NCI-H2107 (cell line): ENCODE measurements around the gene BCL2L2.

Experiments
- DNase-seq: peaks from one replicate; lab custom pipeline; 2025; lab: John Stamatoyannopoulos, UW

BCL2L2 gene

DNA sequence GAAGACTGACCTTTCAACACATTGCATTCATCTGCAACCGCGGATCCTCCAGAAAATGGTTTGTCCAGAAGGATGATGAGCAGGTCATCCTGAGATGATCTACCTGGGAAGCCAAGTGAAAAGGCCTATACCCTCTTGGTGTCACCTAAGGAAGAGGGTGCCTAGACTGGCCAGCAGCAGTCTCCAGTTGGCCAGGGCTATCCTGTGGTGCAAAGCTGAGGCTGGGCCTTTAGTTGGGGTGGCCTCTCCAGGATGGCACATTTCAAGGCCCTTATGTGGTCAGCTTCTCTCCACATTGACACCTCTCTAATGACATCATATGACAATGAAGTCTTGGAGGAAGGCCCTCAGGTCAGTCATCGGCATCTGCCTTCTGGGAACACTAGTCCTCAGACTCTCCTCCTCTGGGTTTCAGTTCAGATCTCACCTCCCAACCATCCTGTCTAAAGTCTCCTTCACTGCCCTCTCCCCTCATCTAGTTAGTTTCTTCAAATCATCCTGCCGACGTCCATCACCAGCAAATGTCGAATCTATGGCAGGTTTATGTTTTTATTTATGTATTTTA is 49.3 kb downstream of the BCL2L2 start:
- DNase-seq, result no peak

- no peak for DNase-seq
Measured at GRCh38 chr14:23356662-23357061, 50.0 kb downstream of the BCL2L2 start.

DNA sequence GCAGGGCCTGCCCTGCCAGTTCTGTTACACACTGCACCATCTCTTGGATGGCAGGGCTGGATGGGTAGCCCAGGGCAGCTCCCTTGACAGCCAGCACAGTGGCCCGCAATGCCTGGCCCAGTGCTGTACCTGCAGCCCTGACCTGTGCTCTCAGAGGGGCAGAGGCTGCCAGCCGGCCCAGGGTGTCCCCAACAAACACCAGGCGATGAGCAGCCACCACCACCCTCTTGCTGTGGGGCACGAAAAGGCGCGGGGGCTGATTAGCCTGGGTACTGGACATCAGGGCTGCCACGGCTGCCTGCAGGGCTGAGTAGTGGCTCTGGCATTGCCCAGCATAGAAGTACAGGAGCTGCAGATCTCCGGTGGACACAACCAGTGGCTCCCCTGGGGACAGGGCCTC is 50.6 kb downstream of the BCL2L2 start:
- DNase-seq, result no peak

DNA sequence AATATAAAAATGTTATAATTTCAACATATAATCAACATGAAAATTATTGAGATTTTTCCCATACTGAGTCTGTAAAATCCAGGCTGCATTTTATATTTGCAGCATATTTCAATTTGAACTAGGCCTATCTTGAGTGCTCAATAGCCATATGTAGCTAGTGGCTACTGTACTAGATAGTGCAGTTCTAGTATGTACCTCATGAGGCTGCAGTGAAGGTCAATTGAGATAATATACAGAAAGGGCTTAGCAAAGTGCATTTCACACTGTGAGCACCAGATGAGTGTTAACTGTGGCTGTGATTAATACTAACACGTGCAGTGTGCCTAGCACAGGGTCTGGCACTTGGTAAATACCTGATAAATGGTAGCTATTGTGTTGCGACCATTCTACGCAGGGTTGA is 51.4 kb downstream of the BCL2L2 start:
- DNase-seq, result no peak

- no peak for DNase-seq
Measured at GRCh38 chr14:23358553-23359166, 52.0 kb downstream of the BCL2L2 start.

DNA sequence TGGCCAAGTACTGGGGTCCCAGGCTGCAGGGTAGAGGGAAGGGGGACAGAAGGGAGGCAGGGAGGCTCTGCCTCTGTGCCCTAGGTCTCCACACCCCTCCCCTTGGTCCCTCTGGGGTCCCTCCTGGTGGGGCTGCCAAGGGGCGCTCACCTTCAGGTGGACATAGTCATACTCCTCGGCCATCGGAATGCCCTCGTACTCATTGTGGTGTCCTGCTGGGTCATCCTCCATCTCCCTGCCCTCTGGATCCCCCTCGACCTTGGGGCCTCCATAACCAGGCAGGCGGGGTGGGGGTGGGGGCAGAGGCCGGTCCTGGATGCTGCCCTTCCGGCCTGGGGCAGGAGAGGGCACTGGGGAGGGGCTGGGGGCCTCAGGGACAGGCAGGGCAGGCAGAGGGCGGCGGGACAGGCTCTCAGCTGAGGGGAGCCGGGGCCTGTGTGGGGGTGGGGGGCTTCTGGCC is 52.6 kb downstream of the BCL2L2 start:
- no peak for DNase-seq

GRCh38 chr14:23359722-23360447 is 53.3 kb downstream of the BCL2L2 start:
- DNase-seq, result no peak

DNA sequence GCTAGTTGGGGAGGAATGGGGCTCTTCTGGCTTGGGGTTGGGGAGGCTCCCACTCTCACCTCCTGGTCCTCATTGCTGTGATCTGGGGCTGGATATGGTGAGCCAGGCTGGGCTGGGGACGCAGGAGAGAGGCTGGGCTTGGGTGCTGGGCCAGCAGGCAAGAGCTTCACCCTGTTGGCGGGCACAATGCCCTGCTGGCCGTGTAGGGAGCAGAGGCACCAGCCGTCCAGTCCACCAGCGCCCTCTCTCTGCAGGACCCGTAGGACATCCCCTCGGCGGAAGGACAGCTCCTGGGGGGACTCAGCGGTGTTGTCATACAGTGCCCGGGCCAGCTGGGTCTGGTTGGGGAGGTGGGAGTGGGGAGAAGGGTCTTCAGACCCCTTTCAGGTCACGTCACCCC is 53.9 kb downstream of the BCL2L2 start:
- no peak for DNase-seq

DNA sequence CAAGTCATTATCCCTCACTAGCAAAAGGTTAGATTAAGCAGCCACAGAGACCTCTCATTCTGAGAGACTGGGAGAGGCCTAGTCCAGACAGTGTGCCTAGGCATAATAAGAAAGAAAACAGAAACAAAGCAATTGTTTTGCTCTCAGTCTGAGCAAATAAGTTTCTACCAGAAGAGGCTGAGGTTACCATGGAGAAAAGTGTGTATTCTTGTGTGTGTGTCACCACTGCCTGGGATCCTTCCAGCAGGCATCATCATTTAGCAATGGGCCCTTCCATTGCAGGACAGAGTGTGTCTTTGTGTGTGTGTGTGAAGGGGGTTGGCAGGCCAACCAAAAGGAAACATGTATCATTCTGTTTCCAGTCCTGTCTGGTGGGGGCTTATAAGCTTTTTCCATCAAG is 54.7 kb downstream of the BCL2L2 start:
- DNase-seq, result no peak
